ENCODE results near the gene FOXL3. TPM values are rescaled to one million over a fixed set of nuclear protein-coding genes. Genes with fewer than 3 reads are reported as not detected.

The FOXL3 gene
- polyA plus RNA-seq, 1 of the 3 experiments (the other 2 are of a cell fraction), result not detected

DNA sequence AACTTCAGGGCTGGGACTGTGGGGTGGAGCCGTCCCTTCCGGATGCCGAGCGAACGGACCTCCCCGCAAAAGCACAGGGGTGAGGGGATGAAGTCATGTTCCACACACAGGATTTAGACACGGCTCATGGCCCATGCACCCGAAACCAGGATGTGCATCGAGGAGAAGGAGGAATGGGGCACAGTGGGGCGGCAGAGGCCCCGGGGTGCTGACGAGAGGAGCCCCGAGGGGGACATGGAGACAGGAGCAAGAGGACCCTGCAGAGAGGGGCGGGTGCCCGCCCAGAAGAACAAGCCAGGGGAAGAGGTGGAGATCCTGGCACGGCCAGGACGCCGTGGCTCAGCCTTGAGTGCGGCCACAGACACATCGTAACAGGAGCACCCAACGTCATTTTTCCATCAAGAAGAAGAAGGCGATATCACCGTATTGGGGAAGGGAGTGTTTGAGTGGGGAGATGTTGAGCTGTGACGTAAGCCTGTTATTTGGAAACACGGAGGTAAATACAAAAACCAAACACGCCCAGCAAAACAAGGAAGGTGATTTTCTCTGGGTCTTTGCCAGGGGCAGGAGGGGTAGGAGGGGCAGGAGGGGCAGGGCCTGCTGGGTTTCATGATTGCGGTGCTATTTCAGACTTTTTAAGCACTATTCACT is 25.3 kb upstream of the FOXL3 start:
- H2AFZ ChIP-seq (ENCODE audit: low read depth), result no peak overlapping the region

More for the DNA sequence above, 25.3 kb upstream of the FOXL3 start:
- Histone ChIP-seq H3K27ac (ENCODE audit: low read depth in 2 of 2, low read length in 1 of 2) (no peak overlapping the region), H3K9me2 (no peaks in the 10 kb centered on the region), H3K9ac (no peak overlapping the region), H3K27me3 (ENCODE audit: insufficient read depth) (peaks cover 23% of the 10 kb centered on the region; the same call in 1 of the 2 replicates), H4K20me1 (ENCODE audit: insufficient read depth) (no peaks in the 10 kb centered on the region), H3K4me2 (no peak overlapping the region), H3K36me3 (replicated peaks in 1 of 2; ENCODE audit: control insufficient read depth in 1 of 2, insufficient read depth in 2 of 2, low read length in 1 of 2) (peaks cover 0 to 5% of the 10 kb centered on the region in 2 experiments), H3F3A (replicated peaks; ENCODE audit: insufficient read depth) (peaks cover 14% of the 10 kb centered on the region), H3K9me3 (0 out of 2 replicates have a peak, but pooled peaks cover 6% of the 10 kb centered on the region), H3K79me2 (ENCODE audit: insufficient read depth) (no peaks in the 10 kb centered on the region), H3K4me1 (ENCODE audit: control insufficient read depth in 1 of 2, insufficient read depth in 2 of 2, low read depth in 1 of 2, low read length in 1 of 2) (no peaks in the 10 kb centered on the region), H3K4me3 (ENCODE audit: low read depth in 2 of 2, low read length in 1 of 2) (no peak overlapping the region)
- TF ChIP-seq GABPA (IDR thresholded peaks at IDR 0.05; ENCODE audit: low read depth), result no peak
- no peak for TF ChIP-seq SIN3A (IDR thresholded peaks at IDR 0.05; ENCODE audit: borderline replicate concordance, low read depth, low read length)
- no peak for TF ChIP-seq RXRA (IDR thresholded peaks at IDR 0.05; ENCODE audit: borderline replicate concordance, low read depth)
- TF ChIP-seq TEAD4 (IDR thresholded peaks at IDR 0.05; ENCODE audit: borderline replicate concordance, insufficient read depth), result no peak
- no peak for TF ChIP-seq CTCF (IDR thresholded peaks at IDR 0.05)
- TF ChIP-seq, protein P1, sequence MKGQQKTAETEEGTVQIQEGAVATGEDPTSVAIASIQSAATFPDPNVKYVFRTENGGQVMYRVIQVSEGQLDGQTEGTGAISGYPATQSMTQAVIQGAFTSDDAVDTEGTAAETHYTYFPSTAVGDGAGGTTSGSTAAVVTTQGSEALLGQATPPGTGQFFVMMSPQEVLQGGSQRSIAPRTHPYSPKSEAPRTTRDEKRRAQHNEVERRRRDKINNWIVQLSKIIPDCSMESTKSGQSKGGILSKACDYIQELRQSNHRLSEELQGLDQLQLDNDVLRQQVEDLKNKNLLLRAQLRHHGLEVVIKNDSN (IDR thresholded peaks at IDR 0.05; ENCODE audit: borderline replicate concordance, low read depth), result no peak
- TF ChIP-seq, protein P2, sequence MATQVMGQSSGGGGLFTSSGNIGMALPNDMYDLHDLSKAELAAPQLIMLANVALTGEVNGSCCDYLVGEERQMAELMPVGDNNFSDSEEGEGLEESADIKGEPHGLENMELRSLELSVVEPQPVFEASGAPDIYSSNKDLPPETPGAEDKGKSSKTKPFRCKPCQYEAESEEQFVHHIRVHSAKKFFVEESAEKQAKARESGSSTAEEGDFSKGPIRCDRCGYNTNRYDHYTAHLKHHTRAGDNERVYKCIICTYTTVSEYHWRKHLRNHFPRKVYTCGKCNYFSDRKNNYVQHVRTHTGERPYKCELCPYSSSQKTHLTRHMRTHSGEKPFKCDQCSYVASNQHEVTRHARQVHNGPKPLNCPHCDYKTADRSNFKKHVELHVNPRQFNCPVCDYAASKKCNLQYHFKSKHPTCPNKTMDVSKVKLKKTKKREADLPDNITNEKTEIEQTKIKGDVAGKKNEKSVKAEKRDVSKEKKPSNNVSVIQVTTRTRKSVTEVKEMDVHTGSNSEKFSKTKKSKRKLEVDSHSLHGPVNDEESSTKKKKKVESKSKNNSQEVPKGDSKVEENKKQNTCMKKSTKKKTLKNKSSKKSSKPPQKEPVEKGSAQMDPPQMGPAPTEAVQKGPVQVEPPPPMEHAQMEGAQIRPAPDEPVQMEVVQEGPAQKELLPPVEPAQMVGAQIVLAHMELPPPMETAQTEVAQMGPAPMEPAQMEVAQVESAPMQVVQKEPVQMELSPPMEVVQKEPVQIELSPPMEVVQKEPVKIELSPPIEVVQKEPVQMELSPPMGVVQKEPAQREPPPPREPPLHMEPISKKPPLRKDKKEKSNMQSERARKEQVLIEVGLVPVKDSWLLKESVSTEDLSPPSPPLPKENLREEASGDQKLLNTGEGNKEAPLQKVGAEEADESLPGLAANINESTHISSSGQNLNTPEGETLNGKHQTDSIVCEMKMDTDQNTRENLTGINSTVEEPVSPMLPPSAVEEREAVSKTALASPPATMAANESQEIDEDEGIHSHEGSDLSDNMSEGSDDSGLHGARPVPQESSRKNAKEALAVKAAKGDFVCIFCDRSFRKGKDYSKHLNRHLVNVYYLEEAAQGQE (IDR thresholded peaks at IDR 0.05; ENCODE audit: low read depth, low read length), result no peak
- no peak for DNase-seq
- POLR2A ChIA-PET, result no interaction called here
- CTCF ChIA-PET, result interaction anchor here (0.8 to 5.4 kb wide), 5 partner anchors 12 to 201 kb away, joined by 3 to 51 read pairs (median 4); no protein-coding TSS in a partner anchor
- 47% methylated on average over 27 of the region's 27 CpGs for WGBS (ENCODE audit: low lambda C conversion rate)
